NOMO-1 treated with DMSO at 0.1 percent for 48 hours (cell line): ENCODE data around the gene PTBP3.
"Not testable (repeated sequence)": the region's sequence is repeated elsewhere in the genome, so short reads cannot be mapped to it uniquely, and the experiment has no call there.

Experiments
- DNase-seq: peaks from one replicate; lab custom pipeline; 2025; ENCODE audit not compliant: unreplicated experiment; lab: John Stamatoyannopoulos, UW

PTBP3 gene

GRCh38 chr9:112323378-112323854, 10.0 kb downstream of the PTBP3 start:
- DNase-seq: no peak

GRCh38 chr9:112322701-112323377, 10.6 kb downstream of the PTBP3 start:
- no peak for DNase-seq

DNA sequence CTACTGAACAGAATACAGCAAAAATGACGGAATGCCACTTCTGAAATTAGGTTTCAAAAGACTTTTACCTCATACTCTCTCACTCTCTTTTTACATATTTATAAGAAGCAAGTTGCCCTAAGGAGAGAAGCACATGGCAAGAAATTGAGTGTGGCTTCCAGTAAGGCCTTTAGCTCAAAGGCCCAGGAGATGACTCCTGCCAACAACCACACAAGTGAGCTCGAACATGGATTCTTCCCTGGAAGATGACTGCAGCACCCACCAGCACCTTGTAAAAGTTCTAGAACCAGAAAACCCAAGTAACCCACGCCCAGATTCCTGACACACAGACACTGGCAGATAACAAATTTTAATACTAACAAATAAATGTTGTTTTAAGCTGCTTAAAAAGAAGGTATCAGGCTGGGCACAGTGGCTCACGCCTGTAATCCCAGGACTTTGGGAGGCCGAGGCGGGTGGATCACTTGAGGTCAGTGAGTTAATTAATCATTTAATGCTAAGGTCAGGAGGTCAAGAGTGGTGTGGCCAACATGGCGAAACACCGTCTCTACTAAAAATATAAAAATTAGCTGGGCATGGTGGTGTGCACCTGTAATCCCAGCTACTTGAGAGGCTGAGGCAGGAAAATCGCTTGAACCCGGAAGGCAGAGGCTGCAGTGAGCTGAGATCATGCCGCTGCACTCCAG, 17.0 kb downstream of the PTBP3 start:
- no peak for DNase-seq

DNA sequence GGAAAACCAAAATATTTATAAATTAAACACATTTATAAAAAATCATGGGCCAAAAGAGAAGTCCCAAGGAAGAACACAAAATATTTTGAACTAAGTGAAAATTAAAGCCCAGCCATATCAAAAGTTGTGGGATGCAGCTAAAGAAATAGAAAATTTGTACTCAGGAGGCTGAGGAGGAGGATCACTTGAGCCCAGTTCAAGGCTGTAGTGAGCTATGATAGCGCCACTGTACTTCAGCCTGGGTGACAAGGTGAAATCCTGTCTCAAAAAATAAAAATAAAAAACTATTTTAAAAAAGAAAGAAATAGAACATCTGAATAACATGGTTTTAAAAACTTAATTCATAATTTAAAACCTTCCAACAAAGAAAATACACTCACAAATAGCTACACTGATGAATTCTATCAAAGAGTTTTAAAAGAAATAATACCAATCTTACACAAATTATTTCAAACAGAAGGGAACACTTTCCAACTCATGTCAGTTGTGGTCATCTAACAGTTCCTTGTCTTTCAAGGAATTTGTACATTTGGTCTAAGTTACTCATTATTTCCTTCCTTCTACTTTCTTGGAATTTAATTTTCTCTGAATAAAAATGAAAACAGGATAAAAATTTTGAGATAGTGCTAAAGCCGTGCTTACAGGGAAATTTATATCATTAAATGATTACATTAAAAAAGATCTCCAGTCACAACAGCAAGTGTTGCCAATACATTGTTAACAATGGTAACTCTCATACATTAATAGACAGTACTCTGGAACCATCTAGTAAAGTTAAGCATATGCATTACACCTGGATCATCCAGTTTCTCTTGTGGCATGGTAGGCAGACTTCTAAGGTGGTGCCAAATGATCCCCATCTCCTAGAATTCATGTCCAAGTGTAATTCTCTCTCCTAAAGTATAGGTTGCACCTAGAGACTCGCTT, 17.8 kb downstream of the PTBP3 start:
- no peak for DNase-seq

GRCh38 chr9:112312139-112312538, 21.3 kb downstream of the PTBP3 start:
- DNase-seq: no peak

DNA sequence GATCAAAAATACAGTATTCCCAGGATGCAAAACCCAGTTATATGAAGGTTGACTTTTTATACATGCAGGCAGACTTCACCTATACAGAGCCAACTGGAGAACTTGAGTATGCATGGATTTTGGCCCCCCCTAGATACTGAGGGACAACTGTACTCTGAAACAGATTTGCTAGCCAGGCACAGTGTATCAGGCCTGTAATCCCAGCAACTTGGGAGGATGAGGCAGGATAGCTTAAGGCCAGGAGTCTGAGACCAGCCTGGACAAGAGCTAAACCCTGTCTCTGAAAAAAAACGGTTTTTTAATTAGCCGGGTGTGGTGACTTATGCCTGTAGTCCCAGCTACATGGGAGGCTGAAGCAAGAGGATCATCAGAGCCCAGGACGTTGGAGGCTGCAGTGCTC, 21.9 kb downstream of the PTBP3 start:
- no peak for DNase-seq

DNA sequence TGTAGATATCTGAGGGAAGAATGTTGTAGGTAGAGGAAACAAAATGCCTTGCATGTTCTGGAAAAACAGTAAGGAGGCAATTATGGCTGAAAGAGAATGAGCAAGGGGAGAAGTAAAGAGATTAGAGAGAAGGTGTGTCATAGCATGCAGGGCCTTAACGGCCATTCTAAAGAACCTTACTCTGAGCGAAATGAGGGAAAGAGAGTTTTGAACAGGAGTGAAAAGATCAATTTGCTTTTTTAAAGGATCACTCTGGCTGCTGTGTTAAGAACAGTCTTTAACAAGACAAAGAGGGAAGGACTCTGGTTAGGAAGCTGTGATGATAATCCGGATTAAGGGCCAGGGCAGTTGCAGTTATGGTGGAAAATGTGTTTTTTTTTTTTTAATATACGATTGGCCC, 22.6 kb downstream of the PTBP3 start:
- DNase-seq: no peak

- DNase-seq: no peak
Observed at GRCh38 chr9:112308588-112308987, 24.8 kb downstream of the PTBP3 start.

GRCh38 chr9:112301420-112301819, 32.0 kb downstream of the PTBP3 start:
- no peak for DNase-seq

DNA sequence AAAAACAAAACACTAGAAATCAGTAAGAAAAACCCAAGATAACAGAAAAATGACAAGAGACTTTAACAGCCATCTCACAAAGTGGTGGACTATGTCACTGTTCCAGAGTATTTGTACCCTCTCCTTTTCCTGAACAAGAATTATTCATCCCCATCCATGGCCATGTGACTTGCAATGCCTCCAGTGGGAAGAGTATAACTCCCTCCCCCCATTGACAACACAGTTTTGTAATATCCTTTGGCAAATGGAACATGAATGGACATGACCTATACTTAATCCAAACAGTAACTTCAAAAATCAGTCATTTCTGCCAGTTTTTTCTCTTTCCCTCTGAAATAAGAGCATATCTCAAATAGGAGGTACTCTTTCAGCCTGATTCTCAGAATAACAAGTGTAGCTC, 33.9 kb downstream of the PTBP3 start:
- no peak for DNase-seq

DNA sequence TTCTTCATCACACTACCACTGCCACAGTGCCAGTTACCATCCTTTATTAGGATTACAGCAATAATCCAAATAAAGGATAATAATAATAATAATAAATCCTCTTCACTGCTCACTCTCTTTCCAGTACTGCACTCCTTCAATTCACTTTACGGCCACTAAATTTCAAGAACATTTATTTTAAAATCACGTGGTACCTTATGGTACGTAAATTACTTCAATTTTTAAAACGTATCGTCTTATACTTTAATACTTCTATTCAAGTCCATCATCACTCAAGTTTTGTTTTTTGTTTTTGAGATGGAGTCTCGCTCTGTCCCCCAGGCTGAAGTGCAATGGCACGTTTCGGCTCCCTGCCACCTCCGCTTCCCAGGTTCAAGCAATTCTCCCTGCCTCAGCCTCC, 36.5 kb downstream of the PTBP3 start:
- no peak for DNase-seq

- DNase-seq: no peak
Observed at GRCh38 chr9:112295174-112295573, 38.2 kb downstream of the PTBP3 start.

DNA sequence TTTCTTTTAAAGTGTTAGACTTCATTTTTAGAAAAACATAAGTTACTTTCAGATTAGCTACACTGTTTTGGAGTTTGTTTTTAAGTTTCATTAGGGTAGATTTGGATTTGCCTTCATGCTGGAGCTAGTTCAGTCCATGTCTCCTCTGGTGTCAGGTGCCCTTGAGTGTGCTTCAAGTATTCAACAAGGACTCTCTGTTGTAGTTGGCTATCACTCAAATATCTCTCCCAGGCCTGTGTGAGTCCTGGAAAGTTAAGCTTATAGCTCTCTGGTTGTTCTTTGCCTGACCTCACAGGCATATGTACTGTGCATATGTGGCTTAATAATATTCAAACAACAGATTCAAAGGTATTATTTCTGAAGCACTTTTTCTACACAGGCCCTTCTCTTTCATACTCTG, 45.4 kb downstream of the PTBP3 start:
- DNase-seq: no peak

GRCh38 chr9:112286926-112287325, 46.5 kb downstream of the PTBP3 start:
- no peak for DNase-seq

DNA sequence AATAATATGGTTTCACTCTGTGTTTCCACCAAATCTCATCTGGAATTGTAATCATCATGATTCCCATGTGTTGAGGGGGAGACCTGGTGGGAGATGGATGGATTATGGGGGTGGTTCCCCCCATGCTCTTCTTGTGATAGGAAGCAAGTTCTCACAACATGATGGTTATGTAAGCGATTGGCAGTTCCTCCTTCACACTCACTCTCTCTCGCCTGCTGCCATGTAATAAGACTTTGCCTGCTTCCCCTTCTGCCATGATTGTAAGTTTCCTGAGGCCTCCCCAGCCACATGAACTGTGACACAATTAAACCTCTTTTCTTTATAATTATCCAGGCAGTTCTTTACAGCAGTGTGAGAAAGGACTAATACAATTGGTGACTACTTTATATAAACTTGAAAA, 48.4 kb downstream of the PTBP3 start:
- peak; percentile 26 for DNase-seq

DNA sequence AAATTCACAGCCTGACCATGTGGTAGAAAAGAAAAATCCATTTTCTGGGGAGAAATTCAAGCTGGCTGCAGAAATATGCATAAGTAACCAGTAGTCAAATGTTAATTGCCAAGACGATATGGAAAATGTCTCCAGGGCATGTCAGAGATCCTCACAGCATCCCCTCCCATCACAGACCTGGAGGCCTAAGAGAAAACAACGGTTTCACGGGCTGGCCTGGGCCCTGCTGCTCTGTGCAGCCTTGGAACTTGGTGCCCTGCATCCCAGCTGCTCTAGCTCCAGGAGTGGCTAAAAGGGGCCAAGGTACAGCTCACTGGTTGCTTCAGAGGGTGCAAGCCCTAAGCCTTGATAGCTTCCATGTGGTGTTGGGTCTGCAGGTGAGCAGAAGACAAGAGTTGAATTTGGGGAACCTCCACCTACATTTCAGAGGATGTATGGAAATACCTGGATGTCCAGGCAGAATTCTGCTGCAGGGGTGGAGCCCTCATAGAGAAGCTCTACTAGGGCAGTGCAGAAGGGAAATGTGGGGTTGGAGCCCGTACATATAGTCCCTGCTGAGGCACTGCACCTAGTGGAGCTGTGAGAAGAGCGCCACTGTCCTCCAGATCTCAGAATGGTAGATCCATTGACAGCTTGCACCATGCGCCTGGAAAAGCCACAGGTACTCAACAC, 49.7 kb downstream of the PTBP3 start:
- DNase-seq: no peak

- not testable (repeated sequence) for DNase-seq
Observed at GRCh38 chr9:112282841-112283240, 50.6 kb downstream of the PTBP3 start.

GRCh38 chr9:112280904-112281303, 52.5 kb downstream of the PTBP3 start:
- DNase-seq: no peak

GRCh38 chr9:112279501-112279900, 53.9 kb downstream of the PTBP3 start:
- DNase-seq: no peak

DNA sequence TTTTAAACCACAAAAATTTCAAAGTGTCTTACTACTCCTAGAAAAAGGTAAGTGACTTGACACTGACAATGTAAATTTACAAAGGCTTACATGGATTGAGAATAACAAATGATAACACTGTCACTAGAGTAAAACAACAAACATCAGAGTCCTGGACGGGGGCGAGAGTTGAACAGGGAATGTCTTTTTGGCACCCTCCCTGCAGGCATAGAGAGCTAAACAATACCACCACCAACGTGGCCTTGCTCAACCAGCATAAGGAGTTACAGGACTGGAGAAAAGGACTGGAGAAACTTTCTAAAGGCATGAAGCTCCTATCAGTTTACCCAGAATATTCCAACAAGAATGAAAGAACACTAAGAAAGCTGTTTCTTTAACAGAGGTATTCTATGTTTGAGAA, 55.3 kb downstream of the PTBP3 start:
- DNase-seq: no peak

DNA sequence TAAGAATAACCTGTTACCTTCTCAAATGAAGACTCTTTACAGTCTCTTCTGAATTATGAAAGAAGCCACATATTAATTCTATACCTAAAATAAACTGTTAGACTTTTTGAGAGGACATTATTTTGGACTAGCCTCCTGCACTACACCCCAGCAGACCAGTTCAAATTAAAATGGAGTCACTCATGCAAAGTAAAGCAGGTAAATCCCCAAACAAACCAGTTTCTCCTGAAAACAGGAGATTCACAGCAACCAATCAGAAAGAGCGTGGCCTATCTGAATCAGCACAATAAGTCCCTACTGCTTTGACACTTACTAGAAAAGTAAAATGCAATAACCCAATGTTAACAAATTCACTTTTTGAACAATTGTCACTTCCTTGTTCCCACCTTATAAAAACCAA, 58.8 kb downstream of the PTBP3 start:
- DNase-seq: no peak
